CD4-positive, alpha-beta T cell (primary cell): Measurements from ENCODE around the gene CD40. TPM values are rescaled to one million over a fixed set of nuclear protein-coding genes. Genes with fewer than 3 reads are reported as not detected.

Experiments used
- ATAC-seq: fragments of 200-7000 bp; cut with Tn5 transposase; one replicate; pipeline ENCODE4 v1.10.0; 2022; ENCODE audit warnings: mild to moderate bottlenecking; ENCODE audit not compliant: poor library complexity
- CTCF ChIA-PET: fragments of 350-600 bp; sonication (Branson Sonifier 250); formaldehyde crosslinking; loops from one replicate; lab custom pipeline; 2021; ENCODE audit warnings: antibody characterized with exemption, inconsistent platforms; lab: Charles Lee
- POLR2A ChIA-PET: fragments of 350-600 bp; sonication (Branson Sonifier 250); formaldehyde crosslinking; loops from one replicate; lab custom pipeline; 2021; ENCODE audit warnings: antibody characterized with exemption, inconsistent platforms; lab: Charles Lee
- DNase-seq, 14 experiments: peaks; one replicate each; pipeline ENCODE4 v3.0.0-alpha.2; 2013 to 2020; ENCODE audit warnings: mixed read lengths in 2 of 14
- H3K27ac ChIP-seq, 2 donors: one replicate each; pipeline versions ENCODE4 v1.5.1 to v1.7.0; 2013; ENCODE audit warnings: low read length in 2 of 2, low read depth in 1 of 2, mild to moderate bottlenecking in 1 of 2
- H3K27me3 ChIP-seq, 2 experiments: 1 replicate in 1 of 2; 2 replicates in 1 of 2; pipeline versions ENCODE4 v1.6.1 to v1.7.0; 2013; ENCODE audit warnings: low read length in 2 of 2, control low read depth in 1 of 2, mild to moderate bottlenecking in 1 of 2, moderate library complexity in 1 of 2; ENCODE audit not compliant: insufficient read depth in 2 of 2, control insufficient read depth in 1 of 2
- H3K36me3 ChIP-seq: one replicate; pipeline ENCODE4 v1.6.1; 2013; ENCODE audit warnings: low read length, control low read depth; ENCODE audit not compliant: insufficient read depth
- H3K4me1 ChIP-seq: one replicate; pipeline ENCODE4 v1.6.1; 2013; ENCODE audit warnings: low read length, control low read depth; ENCODE audit not compliant: insufficient read depth
- H3K4me3 ChIP-seq: one replicate; pipeline ENCODE4 v1.5.1; 2013; ENCODE audit warnings: mild to moderate bottlenecking, low read length, moderate library complexity
- H3K9me3 ChIP-seq, 2 experiments: 1 replicate in 1 of 2; 2 replicates in 1 of 2; pipeline versions ENCODE4 v1.6.1 to v1.7.0; 2013; ENCODE audit warnings: low read length in 2 of 2, mild to moderate bottlenecking in 2 of 2, control low read depth in 1 of 2, moderate library complexity in 1 of 2; ENCODE audit not compliant: control insufficient read depth in 1 of 2, insufficient read depth in 1 of 2
- H3K27ac Mint-ChIP-seq: one replicate; pipeline ENCODE4 v1.8.0; 2020; ENCODE audit warnings: mixed read lengths
- H3K27me3 Mint-ChIP-seq: one replicate; pipeline ENCODE4 v1.8.0; 2021; ENCODE audit warnings: mixed read lengths
- H3K36me3 Mint-ChIP-seq: one replicate; pipeline ENCODE4 v1.8.0; 2021; ENCODE audit warnings: low read depth, mixed read lengths
- H3K4me1 Mint-ChIP-seq: one replicate; pipeline ENCODE4 v1.8.0; 2021; ENCODE audit warnings: low read depth, mixed read lengths
- H3K4me3 Mint-ChIP-seq: one replicate; pipeline ENCODE4 v1.8.0; 2020; ENCODE audit warnings: mild to moderate bottlenecking, mixed read lengths
- H3K9me3 Mint-ChIP-seq: one replicate; pipeline ENCODE4 v1.8.0; 2020; ENCODE audit warnings: mixed read lengths
- CTCF ChIP-seq: fragments of 200-600 bp; IDR thresholded peaks from one replicate; pipeline ENCODE4 v1.8.0; 2022; ENCODE audit warnings: antibody characterized with exemption, mild to moderate bottlenecking
- intact Hi-C, 2 experiments: fragments of 100-400 bp; cut with DNase I in 1 of 2; cut with micrococcal nuclease in 1 of 2; formaldehyde crosslinking; loops; one replicate each; pipeline versions ENCODE4 v1.15.1 to v1.9.0; 2023 to 2025; cut with DNase I, micrococcal nuclease
- total RNA-seq, 174 experiments: library from RNA in 2 of 174; stranded (reverse) in 2 of 174; gene quantifications; one replicate each; pipeline ENCODE4 v1.2.3 and lab custom pipeline; 2021 to 2026

CD40 gene
- total RNA-seq, 2 experiments from 2014 or later, result 1.0 to 1.2 TPM

GRCh38 chr20:46156065-46156464 lies 38.0 kb downstream of the CD40 start:
- H3K27ac ChIP-seq, result no peak overlapping the region
- H3K27me3 Mint-ChIP-seq, result peaks cover 34% of the 10 kb centered on the region
- peaks cover 2 to 4% of the 10 kb centered on the region in 2 experiments for H3K27me3 ChIP-seq
- H3K36me3 Mint-ChIP-seq, result no peaks in the 10 kb centered on the region
- H3K4me1 Mint-ChIP-seq, result no peaks in the 10 kb centered on the region
- no peak for TF ChIP-seq CTCF
- ATAC-seq (no peak), DNase-seq (no peak)
- no peaks in the 10 kb centered on the region for H3K36me3 ChIP-seq
- H3K27ac Mint-ChIP-seq, result no peak overlapping the region
- H3K9me3 ChIP-seq, result no peaks in the 10 kb centered on the region
- CTCF ChIA-PET, result no interaction called here
- no peak overlapping the region for H3K4me3 Mint-ChIP-seq
- H3K9me3 Mint-ChIP-seq, result no peaks in the 10 kb centered on the region
- POLR2A ChIA-PET, result no interaction called here
- intact Hi-C loops, result no loop called here
- H3K4me1 ChIP-seq, result no peaks in the 10 kb centered on the region
- no peak overlapping the region for H3K4me3 ChIP-seq

DNA sequence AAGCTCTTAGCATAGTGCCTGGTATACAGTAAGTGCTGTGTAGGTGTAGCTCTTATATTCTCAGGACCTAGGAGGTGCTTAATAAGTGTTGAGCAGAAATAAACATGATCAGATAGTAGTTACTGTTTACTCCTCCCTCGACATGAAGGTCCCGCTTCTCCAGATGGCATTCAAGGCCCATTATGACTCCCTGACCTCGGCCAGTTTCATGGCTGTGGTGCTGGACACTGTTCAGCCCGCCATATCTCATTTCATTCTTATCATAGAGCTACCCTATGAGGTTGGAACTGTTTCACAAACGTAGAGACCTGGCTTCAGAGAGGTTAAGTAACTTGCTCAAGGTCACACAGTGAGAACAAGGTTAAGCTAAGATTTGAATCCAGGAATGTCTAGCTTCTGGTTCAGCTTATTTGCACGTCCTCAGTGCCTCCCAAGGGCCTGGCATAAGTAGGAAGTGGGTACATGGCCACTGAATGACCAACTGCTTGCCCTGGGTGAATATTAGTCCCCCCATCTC lies 39.0 kb downstream of the CD40 start:
- TF ChIP-seq CTCF, result no peak
- H3K27ac ChIP-seq, result no peak overlapping the region
- H3K4me3 ChIP-seq, result no peak overlapping the region
- Mint-ChIP-seq H3K4me1 (no peaks in the 10 kb centered on the region), H3K4me3 (no peak overlapping the region), H3K27ac (no peak overlapping the region), H3K27me3 (peaks cover 43% of the 10 kb centered on the region), H3K9me3 (no peaks in the 10 kb centered on the region), H3K36me3 (no peaks in the 10 kb centered on the region)
- H3K27me3 ChIP-seq, result peaks cover 2 to 4% of the 10 kb centered on the region in 2 experiments
- intact Hi-C loops, result no loop called here
- no peaks in the 10 kb centered on the region for H3K4me1 ChIP-seq
- ChIA-PET POLR2A (interaction anchor here (0.6 to 0.7 kb wide), 2 partner anchors 10 to 672 kb away, joined by 3 read pairs; no protein-coding TSS in a partner anchor), CTCF (no interaction called here)
- DNase-seq (no peak), ATAC-seq (no peak)
- no peaks in the 10 kb centered on the region for H3K9me3 ChIP-seq
- H3K36me3 ChIP-seq, result no peaks in the 10 kb centered on the region

DNA sequence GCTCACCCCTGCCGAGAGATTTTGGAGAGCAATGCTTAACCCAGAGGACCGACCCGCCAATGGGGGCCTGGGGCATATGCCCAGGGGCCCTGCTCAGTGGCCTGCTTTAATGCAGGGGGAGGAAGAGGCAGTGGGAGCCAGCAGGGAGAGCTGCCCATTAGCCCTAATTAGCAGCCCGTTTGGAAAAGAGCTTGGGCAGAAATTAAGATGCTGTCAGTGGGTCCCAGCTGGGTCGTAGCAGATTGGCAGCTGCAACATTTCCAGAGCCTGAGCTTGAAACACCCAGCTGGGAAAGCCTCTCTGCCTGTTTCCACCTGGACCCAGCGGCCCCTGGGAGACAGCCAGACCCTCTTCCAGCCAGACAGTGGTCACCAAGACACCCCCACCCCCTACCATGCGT lies 39.5 kb downstream of the CD40 start:
- H3K27ac Mint-ChIP-seq, result no peak overlapping the region
- Histone ChIP-seq H3K4me1 (no peaks in the 10 kb centered on the region), H3K27me3 (peaks cover 2 to 4% of the 10 kb centered on the region in 2 experiments), H3K36me3 (no peaks in the 10 kb centered on the region), H3K9me3 (no peaks in the 10 kb centered on the region), H3K27ac (no peak overlapping the region), H3K4me3 (no peak overlapping the region)
- no peaks in the 10 kb centered on the region for H3K9me3 Mint-ChIP-seq
- DNase-seq (no peak), ATAC-seq (no peak)
- H3K36me3 Mint-ChIP-seq, result no peaks in the 10 kb centered on the region
- peaks cover 45% of the 10 kb centered on the region for H3K27me3 Mint-ChIP-seq
- CTCF ChIA-PET, result no interaction called here
- intact Hi-C loops, result no loop called here
- POLR2A ChIA-PET, result interaction anchor here (0.6 to 0.7 kb wide), 2 partner anchors 9 to 672 kb away, joined by 3 read pairs; no protein-coding TSS in a partner anchor
- TF ChIP-seq CTCF, result no peak
- H3K4me3 Mint-ChIP-seq, result no peak overlapping the region
- H3K4me1 Mint-ChIP-seq, result no peaks in the 10 kb centered on the region
